H1 (cell line): ENCODE data around the gene LENG9. TPM values are rescaled to one million over a fixed set of nuclear protein-coding genes. Genes with fewer than 3 reads are reported as not detected.

Experiments
- RFX5 ChIP-seq: IDR thresholded peaks from 2 replicates; pipeline ENCODE4 v1.6.1; 2011; ENCODE audit warnings: low read depth, low read length, improper control_type of control experiment, borderline replicate concordance
- polyA plus RNA-seq, 7 experiments: library from polyadenylated mRNA; depleted of rRNA in 3 of 7; stranded (reverse) in 5 of 7; unstranded in 2 of 7; fragments of >200 nt in 5 of 7; fragments of 200-250 nt in 2 of 7; gene quantifications; 1 replicate in 5 of 7; 2 replicates in 1 of 7; 4 replicates in 1 of 7; pipeline versions ENCODE4 v1.2.1 to v1.2.3, GENCODE V29; 2011 to 2013; ENCODE audit warnings: missing spikeins in 2 of 7, mixed read lengths in 2 of 7
- total RNA-seq: library from RNA; stranded (reverse); fragmentation: NEBNext Ultra II Directional; extraction: Animal tissue kit (Norgen Biotek cat#: 25700); gene quantifications from 2 replicates; pipeline ENCODE4 v1.2.1, GENCODE V29; 2021
- TF ChIP-seq, protein P1 (sequence below), 3 experiments: IDR thresholded peaks; 1 replicate in 2 of 3; 2 replicates in 1 of 3; pipeline versions ENCODE4 v1.5.1 to v1.6.1; 2011; ENCODE audit warnings: low read length in 3 of 3, mild to moderate bottlenecking in 3 of 3, inconsistent platforms in 2 of 3, low read depth in 1 of 3, moderate library complexity in 1 of 3; ENCODE audit not compliant: insufficient read depth in 1 of 3; ENCODE audit errors: control extremely low read depth in 1 of 3

The LENG9 gene
- total and polyA plus RNA-seq, 2 of the 8 experiments (the other 6 are each of a cell fraction or from before 2014, with no cell fraction given), result 1.6 to 3.9 TPM

DNA sequence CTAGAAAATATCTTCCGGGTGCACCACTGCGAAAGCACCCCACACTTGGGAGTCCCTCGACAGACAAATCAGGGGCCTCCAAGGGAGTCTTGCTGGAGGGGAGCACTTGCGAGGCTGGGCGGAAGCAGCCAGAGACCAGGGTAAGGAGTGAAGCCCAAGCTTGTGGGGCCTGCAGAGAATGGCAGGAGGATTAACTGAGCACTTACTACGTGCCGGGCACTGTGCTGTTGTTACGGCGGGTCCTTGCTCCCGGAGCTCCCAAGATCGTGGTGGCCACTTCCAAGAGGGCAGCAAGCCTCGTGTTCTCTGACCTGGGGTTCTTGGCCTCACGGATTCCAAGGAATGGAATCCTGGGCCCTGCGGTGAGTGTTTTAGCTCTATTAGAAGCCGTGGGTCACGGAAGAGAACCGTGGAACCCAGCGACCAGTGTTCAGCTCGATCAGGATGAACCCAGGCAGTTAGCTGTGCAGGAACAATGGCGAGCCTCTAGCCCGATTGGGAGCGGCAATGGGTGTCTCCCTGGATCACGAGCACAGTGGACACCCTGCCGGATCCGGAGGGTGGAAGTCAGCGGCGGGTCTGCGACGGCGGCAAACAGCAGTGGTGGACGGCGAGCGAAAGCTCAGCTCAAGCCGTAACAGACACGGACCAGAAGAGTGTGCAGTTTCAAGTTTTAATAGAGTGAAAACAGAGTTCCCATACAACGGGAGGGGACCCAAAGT is 38.8 kb downstream of the LENG9 start (continued):
- no peak for TF ChIP-seq RFX5
- TF ChIP-seq, protein P1, sequence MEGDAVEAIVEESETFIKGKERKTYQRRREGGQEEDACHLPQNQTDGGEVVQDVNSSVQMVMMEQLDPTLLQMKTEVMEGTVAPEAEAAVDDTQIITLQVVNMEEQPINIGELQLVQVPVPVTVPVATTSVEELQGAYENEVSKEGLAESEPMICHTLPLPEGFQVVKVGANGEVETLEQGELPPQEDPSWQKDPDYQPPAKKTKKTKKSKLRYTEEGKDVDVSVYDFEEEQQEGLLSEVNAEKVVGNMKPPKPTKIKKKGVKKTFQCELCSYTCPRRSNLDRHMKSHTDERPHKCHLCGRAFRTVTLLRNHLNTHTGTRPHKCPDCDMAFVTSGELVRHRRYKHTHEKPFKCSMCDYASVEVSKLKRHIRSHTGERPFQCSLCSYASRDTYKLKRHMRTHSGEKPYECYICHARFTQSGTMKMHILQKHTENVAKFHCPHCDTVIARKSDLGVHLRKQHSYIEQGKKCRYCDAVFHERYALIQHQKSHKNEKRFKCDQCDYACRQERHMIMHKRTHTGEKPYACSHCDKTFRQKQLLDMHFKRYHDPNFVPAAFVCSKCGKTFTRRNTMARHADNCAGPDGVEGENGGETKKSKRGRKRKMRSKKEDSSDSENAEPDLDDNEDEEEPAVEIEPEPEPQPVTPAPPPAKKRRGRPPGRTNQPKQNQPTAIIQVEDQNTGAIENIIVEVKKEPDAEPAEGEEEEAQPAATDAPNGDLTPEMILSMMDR (IDR thresholded peaks at IDR 0.05; ENCODE audit: control extremely low read depth in 1 of 3, insufficient read depth in 1 of 3, low read depth in 1 of 3, low read length in 3 of 3), result no peak
